Fibroblast of the conjunctiva (primary cell): ENCODE measurements around the gene SIGLECL1.
A peak's percentile ranks its signal among the peaks of the same experiment; 100 is the strongest.

Experiments
- DNase-seq: peaks from one replicate; pipeline ENCODE4 v3.0.0-alpha.2; 2010; ENCODE audit warnings: low read depth

The SIGLECL1 gene

GRCh38 chr19:51252306-51253079, 1.6 kb downstream of the SIGLECL1 start:
- DNase-seq, result no peak

DNA sequence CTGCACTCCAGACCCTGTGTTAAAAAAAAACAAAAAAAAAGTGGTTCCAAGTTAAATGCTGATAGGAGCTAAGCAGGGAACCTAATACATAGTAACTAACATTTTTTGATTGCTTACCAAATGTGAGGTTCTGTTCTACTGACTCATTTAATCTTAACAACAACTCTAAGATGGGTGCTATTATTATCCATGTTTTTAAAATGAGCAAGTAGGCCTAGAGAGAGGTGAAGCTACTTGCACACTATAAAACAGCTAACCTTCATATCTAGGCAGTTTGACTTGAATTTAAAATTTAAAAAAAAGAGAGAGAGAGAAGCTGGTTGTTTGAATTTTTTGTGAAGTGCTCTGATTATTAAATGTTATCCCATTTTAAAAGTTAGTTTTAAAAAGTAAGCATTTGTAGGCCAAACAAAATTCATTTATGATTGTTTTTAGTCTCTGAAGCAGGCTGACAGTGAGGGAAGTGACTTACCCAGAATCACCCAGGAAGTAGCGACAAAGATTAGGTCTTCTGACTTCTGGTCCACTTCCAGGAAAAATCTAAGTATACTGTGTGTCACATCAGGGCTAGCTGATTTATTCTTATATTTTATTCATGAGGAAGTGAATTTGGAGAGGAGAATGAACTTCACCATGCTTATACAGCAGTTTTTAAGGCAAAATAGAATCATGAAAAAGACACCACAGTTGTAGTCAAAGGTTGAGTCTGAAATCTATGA, 2.4 kb downstream of the SIGLECL1 start:
- no peak for DNase-seq

GRCh38 chr19:51256155-51256625, 5.3 kb downstream of the SIGLECL1 start:
- DNase-seq, result no peak

- DNase-seq, result no peak
These were observed 6.6 kb downstream of the SIGLECL1 start for GRCh38 chr19:51257471-51257870.

DNA sequence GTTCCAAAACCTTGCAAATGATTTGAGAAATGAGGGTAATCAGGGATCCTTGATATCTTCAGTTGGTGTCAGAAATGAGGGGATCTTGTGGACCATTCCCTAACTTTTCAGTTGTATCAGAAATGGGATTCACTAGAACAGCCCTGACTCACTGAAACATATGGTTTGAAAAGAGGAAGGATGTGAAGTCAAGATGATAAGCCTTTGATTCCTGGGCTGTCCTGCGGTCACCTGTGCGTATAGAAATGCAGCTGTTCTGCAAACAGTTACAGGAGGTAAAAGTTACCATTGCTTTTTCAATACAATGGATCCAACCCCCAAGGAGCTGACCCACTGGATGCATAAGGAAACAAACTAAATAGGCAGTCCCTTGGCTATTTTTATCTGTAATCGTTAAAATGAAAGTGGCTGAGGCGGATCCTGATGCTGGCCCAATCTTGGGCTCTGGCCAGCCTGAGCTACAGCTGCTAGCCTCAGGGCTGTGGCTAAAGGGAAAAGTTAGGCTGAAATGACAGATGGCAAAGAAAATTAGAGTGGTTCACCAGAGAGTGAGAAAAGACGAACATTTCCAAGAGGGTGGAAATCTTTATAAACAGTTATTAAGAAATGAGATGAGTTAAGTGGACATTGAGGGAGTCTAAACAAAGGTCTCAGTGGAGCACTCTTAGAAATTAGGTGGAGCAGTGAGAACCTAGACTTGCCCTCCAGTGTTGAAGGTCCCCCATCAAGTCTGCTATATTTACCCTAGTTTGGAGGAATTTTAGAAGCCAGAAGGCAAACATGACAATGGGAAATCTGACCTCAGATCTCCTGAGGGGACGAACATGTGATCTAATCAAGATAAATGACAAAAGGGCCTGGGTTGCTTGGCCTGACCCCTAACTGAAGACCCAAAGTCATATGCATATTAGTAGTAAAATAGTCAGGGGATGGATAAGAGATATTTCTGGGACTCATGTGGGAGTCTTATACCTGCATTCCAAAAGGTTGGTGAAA, 7.6 kb downstream of the SIGLECL1 start:
- no peak for DNase-seq

GRCh38 chr19:51259348-51260245, 8.7 kb downstream of the SIGLECL1 start:
- peak; percentile 0 for DNase-seq

DNA sequence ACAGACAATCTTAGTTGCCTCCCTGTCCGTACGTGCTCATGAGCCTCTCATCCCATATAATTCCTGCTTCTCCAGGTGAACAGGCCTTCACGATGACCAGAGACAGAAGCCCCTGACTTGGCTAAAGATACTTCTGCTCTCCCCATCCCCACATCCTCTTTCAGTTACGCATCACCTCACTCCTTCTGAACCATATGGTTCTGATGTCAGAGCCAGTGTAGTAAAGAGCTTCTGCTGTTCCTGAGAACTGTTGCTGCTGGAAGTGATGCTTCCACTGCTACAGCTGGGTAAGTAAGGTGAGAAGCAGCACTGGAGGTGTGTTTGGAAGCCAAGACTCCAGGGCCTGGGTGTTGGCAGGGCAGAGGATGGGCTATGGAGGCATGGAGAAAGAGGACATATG, 12.9 kb downstream of the SIGLECL1 start:
- no peak for DNase-seq

GRCh38 chr19:51271067-51271466, 20.2 kb downstream of the SIGLECL1 start:
- DNase-seq, result no peak

DNA sequence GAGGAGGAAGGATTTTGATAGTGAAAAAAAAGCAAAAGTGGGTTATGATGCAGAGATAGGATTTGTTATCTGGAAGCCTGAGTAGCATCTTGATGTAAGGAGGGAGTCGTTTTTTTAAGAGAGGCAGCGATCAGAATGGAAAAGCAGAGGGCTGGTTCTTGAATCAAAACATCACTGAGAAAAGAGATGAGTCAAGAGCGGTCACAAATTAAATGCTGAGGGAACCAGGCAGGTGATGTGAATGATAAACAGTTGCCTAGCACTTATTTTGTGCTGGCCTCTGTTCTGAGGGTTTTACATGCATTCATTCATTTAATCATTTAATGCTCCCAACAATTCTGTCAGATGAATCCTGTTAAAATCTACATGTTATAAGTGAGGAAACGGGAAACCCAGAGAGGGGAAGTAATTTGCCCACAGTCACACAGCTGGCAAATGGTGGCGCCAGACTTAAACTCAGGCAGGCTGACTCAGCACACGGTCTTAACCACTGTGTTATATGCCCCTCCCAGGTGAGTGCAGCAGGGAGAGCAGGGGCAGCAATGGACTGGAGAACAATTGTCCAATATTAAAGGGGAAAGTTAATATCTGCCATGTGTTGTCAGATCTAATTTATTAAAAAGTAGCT, 21.4 kb downstream of the SIGLECL1 start:
- no peak for DNase-seq

DNA sequence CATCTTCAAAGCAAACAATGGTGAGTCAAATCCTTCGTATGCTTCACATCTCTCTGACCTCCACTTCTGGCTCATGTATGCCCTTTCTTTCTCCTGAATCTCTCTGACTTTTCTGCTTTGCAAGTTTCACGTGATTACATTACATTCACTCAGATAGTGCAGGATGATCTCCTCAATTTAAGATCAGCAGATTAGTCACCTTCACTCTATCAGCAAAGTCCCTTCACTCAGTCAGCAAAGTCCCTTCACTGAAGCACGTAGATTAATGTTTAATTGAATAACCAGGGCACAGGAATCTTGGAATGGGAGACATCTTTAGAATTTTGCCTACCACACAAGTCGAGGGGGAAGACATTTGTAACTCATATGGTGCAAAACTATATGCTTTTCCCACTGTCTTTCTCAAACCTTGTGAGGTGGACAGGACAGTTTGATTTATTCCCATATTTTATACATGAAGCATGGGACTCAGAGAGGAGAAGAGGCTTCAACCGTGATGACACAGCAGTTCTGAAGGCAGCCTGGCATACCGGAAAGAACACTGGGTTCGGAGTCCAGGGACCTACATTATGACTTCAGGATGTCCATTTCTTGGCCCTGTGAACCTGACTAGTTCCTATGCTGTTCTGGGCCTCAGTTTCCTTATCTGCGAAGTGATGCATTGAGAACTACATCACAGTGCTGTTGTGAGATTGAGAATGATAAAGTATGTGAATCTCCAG, 23.3 kb downstream of the SIGLECL1 start:
- no peak for DNase-seq

- DNase-seq, result no peak
These were observed 26.2 kb downstream of the SIGLECL1 start for GRCh38 chr19:51277112-51277511.

DNA sequence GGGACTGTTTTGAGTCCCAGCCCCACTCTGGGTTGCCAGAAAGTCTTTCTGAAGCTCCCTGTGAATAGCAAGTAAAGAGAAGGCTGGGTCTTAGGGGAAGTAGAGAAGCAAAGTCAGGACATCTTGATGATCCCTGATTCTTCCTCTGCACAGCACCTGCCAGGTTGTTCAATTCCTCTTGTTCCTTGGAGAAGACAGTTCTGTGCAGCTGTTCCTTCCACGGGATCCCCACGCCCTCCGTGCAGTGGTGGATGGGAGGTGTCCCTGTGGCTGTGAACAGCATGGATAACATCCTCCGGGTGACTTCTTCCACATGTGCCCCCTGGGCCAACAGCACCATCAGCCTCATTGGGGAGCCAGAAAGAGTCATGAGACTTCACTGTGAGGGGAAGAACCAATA, 31.5 kb downstream of the SIGLECL1 start:
- DNase-seq, result no peak

DNA sequence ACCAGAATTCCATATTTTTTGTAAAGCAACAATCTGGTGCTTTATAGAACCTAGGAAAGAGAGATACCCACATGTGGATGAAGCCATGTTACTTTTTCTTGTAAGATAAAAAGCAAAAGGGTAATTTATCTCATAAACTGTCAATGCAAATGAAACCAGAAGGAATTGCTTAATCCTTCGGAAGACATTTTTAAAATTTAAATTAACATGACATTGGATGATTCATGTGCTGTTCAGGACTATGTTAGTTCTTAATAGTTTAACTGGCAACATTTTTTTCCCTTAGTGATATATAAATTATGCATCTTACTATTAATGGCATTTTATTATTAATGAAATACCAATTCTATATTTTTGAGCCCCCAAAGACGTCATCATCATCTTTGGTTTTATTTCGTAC, 34.8 kb downstream of the SIGLECL1 start:
- no peak for DNase-seq

DNA sequence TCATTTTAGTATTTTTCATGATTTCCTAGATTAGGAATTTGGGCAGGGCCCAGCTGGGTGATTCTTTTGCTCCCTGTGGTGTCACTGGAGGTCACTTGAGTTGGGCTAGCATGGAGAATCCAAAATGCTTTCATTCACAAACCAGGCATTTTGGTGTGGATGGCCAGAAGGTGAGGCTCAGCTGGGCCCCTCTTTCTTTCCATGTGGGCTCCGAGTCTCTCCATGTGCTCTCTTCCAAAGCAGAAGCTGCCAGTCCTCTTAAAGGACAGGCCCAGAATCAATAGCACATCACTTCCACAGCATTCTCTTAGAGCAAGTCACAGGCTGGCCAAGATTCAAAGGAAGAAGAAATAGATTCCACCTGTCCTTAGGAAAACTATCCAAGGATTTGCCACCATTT, 38.8 kb downstream of the SIGLECL1 start:
- DNase-seq, result no peak

GRCh38 chr19:51292971-51293370, 42.1 kb downstream of the SIGLECL1 start:
- no peak for DNase-seq

GRCh38 chr19:51293571-51294210, 42.8 kb downstream of the SIGLECL1 start:
- no peak for DNase-seq

GRCh38 chr19:51294211-51294976, 43.5 kb downstream of the SIGLECL1 start:
- DNase-seq, result no peak

GRCh38 chr19:51294977-51295375, 44.1 kb downstream of the SIGLECL1 start:
- DNase-seq, result no peak
